ENCODE measurements around the gene FBN3. TPM values are rescaled to one million over a fixed set of nuclear protein-coding genes. Genes with fewer than 3 reads are reported as not detected.

FBN3 gene
- total and polyA plus RNA-seq, 11 donors, result 0.32 TPM; not detected in 10

GRCh38 chr19:8064911-8065874, 84.2 kb downstream of the FBN3 start:
- 78 to 85% (median 82%) methylated on average over 21 to 24 of the region's 24 CpGs for WGBS, 4 donors
- Histone ChIP-seq H3K4me3 (no peak overlapping the region), H3K36me3 (no peaks in the 10 kb centered on the region), H3K27ac (no peak overlapping the region), H3K4me1 (no peaks in the 10 kb centered on the region), H3K27me3 (no peaks in the 10 kb centered on the region), H3K9me3 (peaks cover 0 to 18% (median 11%) of the 10 kb centered on the region in 12 donors)
- TF ChIP-seq, protein P1, sequence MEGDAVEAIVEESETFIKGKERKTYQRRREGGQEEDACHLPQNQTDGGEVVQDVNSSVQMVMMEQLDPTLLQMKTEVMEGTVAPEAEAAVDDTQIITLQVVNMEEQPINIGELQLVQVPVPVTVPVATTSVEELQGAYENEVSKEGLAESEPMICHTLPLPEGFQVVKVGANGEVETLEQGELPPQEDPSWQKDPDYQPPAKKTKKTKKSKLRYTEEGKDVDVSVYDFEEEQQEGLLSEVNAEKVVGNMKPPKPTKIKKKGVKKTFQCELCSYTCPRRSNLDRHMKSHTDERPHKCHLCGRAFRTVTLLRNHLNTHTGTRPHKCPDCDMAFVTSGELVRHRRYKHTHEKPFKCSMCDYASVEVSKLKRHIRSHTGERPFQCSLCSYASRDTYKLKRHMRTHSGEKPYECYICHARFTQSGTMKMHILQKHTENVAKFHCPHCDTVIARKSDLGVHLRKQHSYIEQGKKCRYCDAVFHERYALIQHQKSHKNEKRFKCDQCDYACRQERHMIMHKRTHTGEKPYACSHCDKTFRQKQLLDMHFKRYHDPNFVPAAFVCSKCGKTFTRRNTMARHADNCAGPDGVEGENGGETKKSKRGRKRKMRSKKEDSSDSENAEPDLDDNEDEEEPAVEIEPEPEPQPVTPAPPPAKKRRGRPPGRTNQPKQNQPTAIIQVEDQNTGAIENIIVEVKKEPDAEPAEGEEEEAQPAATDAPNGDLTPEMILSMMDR (IDR thresholded peaks at IDR 0.05), result no peak
- no peak for TF ChIP-seq POLR2A (IDR thresholded peaks at IDR 0.05)
- ATAC-seq (no peak), DNase-seq (peak in 1 of 5 donors; percentile 5)
- intact Hi-C loops (cut with DNase I), result no loop called here

DNA sequence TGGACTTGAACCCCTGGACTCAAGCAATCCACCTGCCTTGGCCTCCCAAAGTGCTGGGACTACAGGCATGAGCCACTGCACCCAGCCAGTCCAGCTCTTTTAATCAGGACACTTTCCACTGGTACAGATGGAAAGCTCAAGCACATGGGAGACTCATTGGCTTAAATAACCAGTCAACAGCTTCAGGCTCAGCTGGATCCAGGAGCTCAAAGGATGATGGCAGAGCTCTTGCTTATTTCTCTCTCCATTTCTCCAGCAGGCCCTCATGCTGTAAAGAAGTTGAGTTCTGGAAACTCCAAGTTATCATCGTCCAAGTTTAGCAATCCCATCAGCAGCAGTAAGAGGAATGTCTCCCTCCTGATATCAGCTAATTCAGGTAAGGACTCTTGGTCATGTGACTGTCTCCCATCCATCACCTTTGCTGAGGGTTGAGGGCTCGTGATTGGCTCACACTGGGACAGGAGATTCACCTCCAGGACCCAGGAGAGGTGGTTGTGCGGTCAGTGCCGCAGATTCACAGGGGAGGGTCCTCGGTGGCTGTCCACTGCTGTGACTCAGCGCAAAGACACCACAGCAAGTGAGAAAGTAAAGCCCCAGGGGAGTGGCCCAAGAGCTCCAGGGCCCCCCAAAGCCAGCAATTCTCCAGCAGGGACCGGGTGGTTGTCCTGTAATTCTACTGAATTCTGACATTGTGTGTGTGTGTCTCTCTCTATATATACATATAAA, 91.7 kb downstream of the FBN3 start:
- TF ChIP-seq, protein P1 (IDR thresholded peaks at IDR 0.05), result no peak
- TF ChIP-seq POLR2A (IDR thresholded peaks at IDR 0.05), result no peak
- no peaks in the 10 kb centered on the region for H3K27me3 ChIP-seq
- H3K4me3 ChIP-seq, result no peak overlapping the region
- ATAC-seq (no peak), DNase-seq (peak in 1 of 5 donors; percentile 6)
- intact Hi-C loops (cut with DNase I), result no loop called here
- H3K27ac ChIP-seq, result no peak overlapping the region
- no peaks in the 10 kb centered on the region for H3K4me1 ChIP-seq
- H3K36me3 ChIP-seq, result no peaks in the 10 kb centered on the region
- no peaks in the 10 kb centered on the region for H3K9me3 ChIP-seq
- WGBS, 4 donors, result 64 to 74% (median 72%) methylated on average over 7 of the region's 7 CpGs

- peaks cover 0 to 5% (median 0%) of the 10 kb centered on the region in 12 donors for H3K4me1 ChIP-seq
- no peak overlapping the region for H3K27ac ChIP-seq
- intact Hi-C loops (cut with DNase I), result no loop called here
- DNase-seq (peak in 1 of 5 donors; percentile 4), ATAC-seq (no peak)
- 87 to 92% (median 91%) methylated on average over 3 to 4 of the region's 4 CpGs for WGBS, 4 donors
- no peak for TF ChIP-seq POLR2A (IDR thresholded peaks at IDR 0.05)
- TF ChIP-seq, protein P1 (IDR thresholded peaks at IDR 0.05), result no peak
- H3K27me3 ChIP-seq, result no peaks in the 10 kb centered on the region
- no peaks in the 10 kb centered on the region for H3K9me3 ChIP-seq
- H3K4me3 ChIP-seq, result no peak overlapping the region
- no peaks in the 10 kb centered on the region for H3K36me3 ChIP-seq
Observed at GRCh38 chr19:8056533-8056932, 92.9 kb downstream of the FBN3 start.

DNA sequence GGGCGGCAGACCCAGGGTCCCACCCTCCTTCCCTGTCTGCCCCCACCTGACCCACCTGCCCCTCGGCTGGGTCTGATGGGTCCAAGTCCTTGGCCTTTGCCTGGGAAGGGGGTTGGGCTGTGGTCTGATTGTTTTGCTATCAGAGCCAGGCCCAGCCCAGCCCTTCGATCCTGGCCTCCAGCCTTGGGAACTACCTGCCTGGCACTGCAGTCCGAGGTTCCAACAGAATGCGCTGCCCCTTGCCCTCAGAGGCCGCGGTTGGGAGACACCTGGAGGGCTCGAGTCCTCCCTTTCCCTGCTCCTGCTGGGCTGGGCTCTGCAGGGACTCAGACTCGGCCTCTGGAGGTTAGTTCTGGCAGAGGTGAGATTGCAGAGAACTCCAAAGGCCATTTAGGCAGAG, 95.2 kb downstream of the FBN3 start:
- Histone ChIP-seq H3K4me3 (no peak overlapping the region), H3K4me1 (peaks cover 0 to 14% (median 2%) of the 10 kb centered on the region in 12 donors), H3K9me3 (no peaks in the 10 kb centered on the region), H3K36me3 (no peaks in the 10 kb centered on the region), H3K27me3 (peaks cover 0 to 17% (median 9%) of the 10 kb centered on the region in 9 donors), H3K27ac (no peak overlapping the region)
- WGBS, 4 donors, result 45 to 63% (median 55%) methylated on average over 8 to 9 of the region's 9 CpGs
- intact Hi-C loops (cut with DNase I), result no loop called here
- TF ChIP-seq, protein P1 (IDR thresholded peaks at IDR 0.05), result no peak
- no peak for TF ChIP-seq POLR2A (IDR thresholded peaks at IDR 0.05)
- peak in 1 of 5 donors; percentile 22 for DNase-seq
- no peak for ATAC-seq

All from heart left ventricle (tissue), 16 donors.